K562 (cell line): ENCODE results near the gene PTPN1.
A peak's percentile ranks its signal among the peaks of the same experiment; 100 is the strongest.

Experiments used
- CEBPB ChIP-seq: fragments of 450-650 bp; IDR thresholded peaks from 2 replicates; pipeline ENCODE4 v1.6.1; 2016; ENCODE audit warnings: missing genetic modification characterization, missing compliant biosample characterization
- DDX20 ChIP-seq: fragments of 450-650 bp; IDR thresholded peaks from 2 replicates; pipeline ENCODE4 v1.6.1; 2016; ENCODE audit warnings: missing genetic modification characterization, low read depth, mild to moderate bottlenecking, missing compliant biosample characterization, moderate library complexity
- KDM4B ChIP-seq, 2 experiments: fragments of 450-650 bp in 1 of 2; sonication (generic) in 1 of 2; IDR thresholded peaks; 2 replicates each; pipeline ENCODE4 v1.6.1; 2016 to 2017; ENCODE audit warnings: borderline replicate concordance in 2 of 2, antibody characterized with exemption in 1 of 2, low read depth in 1 of 2, mild to moderate bottlenecking in 1 of 2
- MTA2 ChIP-seq: fragments of 450-650 bp; IDR thresholded peaks from 2 replicates; pipeline ENCODE4 v1.6.1; 2016; ENCODE audit warnings: low read depth
- MYC ChIP-seq, 2 experiments: fragments of 250-450 bp in 1 of 2; sonication (Bioruptor Pico) in 1 of 2; IDR thresholded peaks; 2 replicates each; pipeline versions ENCODE4 v1.5.1 to v1.6.1; 2012 to 2021; ENCODE audit warnings: low read depth in 2 of 2, borderline replicate concordance in 1 of 2, improper control_type of control experiment in 1 of 2, low read length in 1 of 2, mild to moderate bottlenecking in 1 of 2, moderate library complexity in 1 of 2
- OTX1 ChIP-seq: fragments of 450-650 bp; formaldehyde crosslinking; IDR thresholded peaks from 2 replicates; pipeline ENCODE4 v1.4.0; 2022; ENCODE audit warnings: mild to moderate bottlenecking
- PHB2 ChIP-seq: fragments of 450-650 bp; IDR thresholded peaks from 2 replicates; pipeline ENCODE4 v1.6.1; 2017; ENCODE audit warnings: low read depth
- POLR2A ChIP-seq: fragments of 450-650 bp; conservative IDR thresholded peaks from 2 replicates; pipeline ENCODE4 v1.6.1; 2016
- RCOR1 ChIP-seq, 2 experiments: IDR thresholded peaks; 2 replicates each; pipeline ENCODE4 v1.6.1; 2012; ENCODE audit warnings: low read depth in 2 of 2, low read length in 2 of 2, borderline replicate concordance in 1 of 2, improper control_type of control experiment in 1 of 2
- TAF1 ChIP-seq: IDR thresholded peaks from 2 replicates; pipeline ENCODE4 v1.6.1; 2011; ENCODE audit warnings: mild to moderate bottlenecking, low read length, moderate library complexity; ENCODE audit not compliant: insufficient read depth, control insufficient read depth, severe bottlenecking; ENCODE audit errors: extremely low read depth
- TSC22D4 ChIP-seq: fragments of 450-650 bp; IDR thresholded peaks from 2 replicates; pipeline ENCODE4 v1.6.1; 2016; ENCODE audit warnings: missing genetic modification characterization, missing biosample characterization, control low read depth
- TF ChIP-seq, protein P1 (sequence below): fragments of 450-650 bp; conservative IDR thresholded peaks from 2 replicates; pipeline ENCODE4 v1.6.1; 2016; ENCODE audit warnings: missing genetic modification characterization, low read depth, mild to moderate bottlenecking, missing compliant biosample characterization, moderate library complexity
- TF ChIP-seq, protein P2 (sequence below), 3 experiments: IDR thresholded peaks in 2 of 3; conservative IDR thresholded peaks in 1 of 3; 2 replicates each; pipeline ENCODE4 v1.5.1; 2011 to 2012; ENCODE audit warnings: low read length in 3 of 3, mild to moderate bottlenecking in 3 of 3, control low read depth in 2 of 3, improper control_type of control experiment in 1 of 3, inconsistent platforms in 1 of 3, low read depth in 1 of 3, mixed read lengths in 1 of 3, moderate library complexity in 1 of 3; ENCODE audit not compliant: insufficient read depth in 2 of 3
- TF ChIP-seq, protein P3 (sequence below): fragments of 250-450 bp; sonication (Bioruptor Pico); IDR thresholded peaks from 2 replicates; pipeline ENCODE4 v1.5.0; 2020; ENCODE audit warnings: mild to moderate bottlenecking, borderline replicate concordance

DNA sequence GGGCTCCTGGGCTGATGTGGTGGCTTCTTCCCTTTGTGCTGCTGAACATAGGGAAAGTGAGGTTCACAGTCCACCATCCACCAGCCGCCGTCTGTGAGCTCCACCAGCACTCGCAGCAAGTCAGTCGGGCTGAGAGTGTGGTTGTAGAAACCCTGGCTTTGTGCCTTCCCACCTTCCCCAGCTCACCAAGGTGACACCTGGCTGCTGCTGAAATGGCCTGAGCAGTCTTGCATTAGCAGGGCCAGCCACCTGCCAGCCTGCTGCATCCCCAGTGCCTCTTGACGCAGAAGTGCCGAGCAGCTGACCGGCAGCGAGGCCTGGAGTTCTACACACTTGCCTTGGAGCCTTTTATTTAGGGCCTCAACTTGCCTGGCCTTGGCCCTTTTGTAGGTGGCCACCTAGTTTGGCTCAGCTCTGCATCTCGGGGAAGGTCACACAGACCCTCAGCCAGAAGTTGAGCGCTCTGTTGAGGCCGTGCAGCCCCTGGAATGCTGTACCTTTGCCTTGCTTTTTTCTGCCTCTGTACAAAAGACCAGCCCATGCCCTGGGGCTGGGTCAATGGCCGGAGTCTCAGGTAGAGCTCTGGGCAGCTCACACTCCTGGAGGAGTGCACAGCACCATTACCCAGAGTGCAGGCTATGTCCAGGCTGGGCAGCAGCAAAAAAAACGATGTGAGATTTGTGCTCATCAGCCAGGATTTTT is 76.5 kb downstream of the PTPN1 start:
- TF ChIP-seq RCOR1 (IDR thresholded peaks at IDR 0.05; ENCODE audit: borderline replicate concordance in 1 of 2, low read depth in 2 of 2, low read length in 2 of 2) (no peak), TSC22D4 (no peak), MTA2 (no peak), TAF1 (no peak), CEBPB (no peak), DDX20 (tag) (no peak), POLR2A (0 out of 2 replicates have a peak, but pooled peaks have one; percentile 16), KDM4B (IDR thresholded peaks at IDR 0.05; ENCODE audit: borderline replicate concordance in 2 of 2, low read depth in 1 of 2) (no peak), MYC (IDR thresholded peaks at IDR 0.05; ENCODE audit: low read depth, low read length) (no peak), MYC (CRISPR knock-in tag; IDR thresholded peaks at IDR 0.05; ENCODE audit: borderline replicate concordance, low read depth) (no peak), OTX1 (CRISPR knock-in tag) (no peak), PHB2 (no peak)
- TF ChIP-seq, protein P1, sequence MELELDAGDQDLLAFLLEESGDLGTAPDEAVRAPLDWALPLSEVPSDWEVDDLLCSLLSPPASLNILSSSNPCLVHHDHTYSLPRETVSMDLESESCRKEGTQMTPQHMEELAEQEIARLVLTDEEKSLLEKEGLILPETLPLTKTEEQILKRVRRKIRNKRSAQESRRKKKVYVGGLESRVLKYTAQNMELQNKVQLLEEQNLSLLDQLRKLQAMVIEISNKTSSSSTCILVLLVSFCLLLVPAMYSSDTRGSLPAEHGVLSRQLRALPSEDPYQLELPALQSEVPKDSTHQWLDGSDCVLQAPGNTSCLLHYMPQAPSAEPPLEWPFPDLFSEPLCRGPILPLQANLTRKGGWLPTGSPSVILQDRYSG (tag): no peak
- TF ChIP-seq, protein P2, sequence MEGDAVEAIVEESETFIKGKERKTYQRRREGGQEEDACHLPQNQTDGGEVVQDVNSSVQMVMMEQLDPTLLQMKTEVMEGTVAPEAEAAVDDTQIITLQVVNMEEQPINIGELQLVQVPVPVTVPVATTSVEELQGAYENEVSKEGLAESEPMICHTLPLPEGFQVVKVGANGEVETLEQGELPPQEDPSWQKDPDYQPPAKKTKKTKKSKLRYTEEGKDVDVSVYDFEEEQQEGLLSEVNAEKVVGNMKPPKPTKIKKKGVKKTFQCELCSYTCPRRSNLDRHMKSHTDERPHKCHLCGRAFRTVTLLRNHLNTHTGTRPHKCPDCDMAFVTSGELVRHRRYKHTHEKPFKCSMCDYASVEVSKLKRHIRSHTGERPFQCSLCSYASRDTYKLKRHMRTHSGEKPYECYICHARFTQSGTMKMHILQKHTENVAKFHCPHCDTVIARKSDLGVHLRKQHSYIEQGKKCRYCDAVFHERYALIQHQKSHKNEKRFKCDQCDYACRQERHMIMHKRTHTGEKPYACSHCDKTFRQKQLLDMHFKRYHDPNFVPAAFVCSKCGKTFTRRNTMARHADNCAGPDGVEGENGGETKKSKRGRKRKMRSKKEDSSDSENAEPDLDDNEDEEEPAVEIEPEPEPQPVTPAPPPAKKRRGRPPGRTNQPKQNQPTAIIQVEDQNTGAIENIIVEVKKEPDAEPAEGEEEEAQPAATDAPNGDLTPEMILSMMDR (IDR thresholded peaks at IDR 0.05 in 2 of 3, conservative IDR thresholded peaks at IDR 0.05 in 1 of 3; ENCODE audit: insufficient read depth in 2 of 3, low read depth in 1 of 3, low read length in 3 of 3): no peak
- TF ChIP-seq, protein P3, sequence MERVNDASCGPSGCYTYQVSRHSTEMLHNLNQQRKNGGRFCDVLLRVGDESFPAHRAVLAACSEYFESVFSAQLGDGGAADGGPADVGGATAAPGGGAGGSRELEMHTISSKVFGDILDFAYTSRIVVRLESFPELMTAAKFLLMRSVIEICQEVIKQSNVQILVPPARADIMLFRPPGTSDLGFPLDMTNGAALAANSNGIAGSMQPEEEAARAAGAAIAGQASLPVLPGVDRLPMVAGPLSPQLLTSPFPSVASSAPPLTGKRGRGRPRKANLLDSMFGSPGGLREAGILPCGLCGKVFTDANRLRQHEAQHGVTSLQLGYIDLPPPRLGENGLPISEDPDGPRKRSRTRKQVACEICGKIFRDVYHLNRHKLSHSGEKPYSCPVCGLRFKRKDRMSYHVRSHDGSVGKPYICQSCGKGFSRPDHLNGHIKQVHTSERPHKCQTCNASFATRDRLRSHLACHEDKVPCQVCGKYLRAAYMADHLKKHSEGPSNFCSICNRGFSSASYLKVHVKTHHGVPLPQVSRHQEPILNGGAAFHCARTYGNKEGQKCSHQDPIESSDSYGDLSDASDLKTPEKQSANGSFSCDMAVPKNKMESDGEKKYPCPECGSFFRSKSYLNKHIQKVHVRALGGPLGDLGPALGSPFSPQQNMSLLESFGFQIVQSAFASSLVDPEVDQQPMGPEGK (CRISPR knock-in tag): no peak
